GM12878 (cell line): ENCODE results near the gene SPAG17. TPM values are rescaled to one million over a fixed set of nuclear protein-coding genes. Genes with fewer than 3 reads are reported as not detected.

Experiments used
- ATAC-seq: fragments of 200-7000 bp; cut with Tn5 transposase; 3 replicates; pipeline ENCODE4 v1.9.1; 2020; ENCODE audit warnings: mild to moderate bottlenecking, moderate library complexity
- BruUV-seq: library from RNA; stranded (reverse); fragments of 400-500 nt; replicated peaks from 2 replicates; lab custom pipeline; 2021; lab: Mats Ljungman, UMichigan
- CTCF ChIA-PET: fragments of 300-600 bp; sonication (Branson Sonifier 250); formaldehyde crosslinking; extraction: SDS; loops from one replicate; lab custom pipeline; 2021; ENCODE audit warnings: inconsistent platforms; lab: Yijun Ruan, JAX
- POLR2A ChIA-PET: fragments of 350-600 bp; formaldehyde crosslinking; extraction: SDS; loops from one replicate; lab custom pipeline; 2021; ENCODE audit warnings: inconsistent platforms; lab: Charles Lee
- RAD21 ChIA-PET: fragments of 300-600 bp; sonication (Branson Sonifier 250); formaldehyde crosslinking; loops from one replicate; lab custom pipeline; 2023; ENCODE audit warnings: antibody characterized with exemption; ENCODE audit not compliant: unreplicated experiment; lab: Charles Lee
- SMC1A ChIA-PET: fragments of 300-600 bp; sonication (Branson Sonifier 250); formaldehyde crosslinking; loops from one replicate; lab custom pipeline; 2023; ENCODE audit not compliant: unreplicated experiment, uncharacterized antibody; lab: Charles Lee
- DNase-seq: peaks from one replicate; pipeline ENCODE4 v3.0.0-alpha.2; 2011; ENCODE audit warnings: low read depth, low spot score
- FAIRE-seq: peaks from 3 replicates; lab custom pipeline; 2011; peaks lifted over from hg19 to GRCh38; lab: Jason Lieb, UNC
- H2AFZ ChIP-seq: 2 replicates; pipeline ENCODE4 v1.6.0; 2011; ENCODE audit warnings: low read depth, low read length, control low read depth; ENCODE audit not compliant: control insufficient read depth
- H3K27ac ChIP-seq: 2 replicates; pipeline ENCODE4 v1.5.1; 2011; ENCODE audit warnings: control low read depth; ENCODE audit not compliant: control insufficient read depth, insufficient read depth
- H3K27me3 ChIP-seq, 2 experiments: replicated peaks in 1 of 2; 2 replicates each; pipeline versions ENCODE4 v1.6.0 to v1.6.1; 2011; ENCODE audit warnings: low read length in 1 of 2; ENCODE audit not compliant: control insufficient read depth in 2 of 2, insufficient read depth in 2 of 2
- H3K36me3 ChIP-seq, 2 experiments: 2 replicates each; pipeline ENCODE4 v1.5.1; 2011; ENCODE audit warnings: low read length in 1 of 2; ENCODE audit not compliant: control insufficient read depth in 2 of 2, insufficient read depth in 2 of 2
- H3K4me1 ChIP-seq: 2 replicates; pipeline ENCODE4 v1.6.1; 2011; ENCODE audit warnings: mild to moderate bottlenecking, low read length, moderate library complexity, mixed read lengths; ENCODE audit not compliant: control insufficient read depth, insufficient read depth
- H3K4me2 ChIP-seq: 2 replicates; pipeline ENCODE4 v1.6.0; 2011; ENCODE audit warnings: control low read depth; ENCODE audit not compliant: control insufficient read depth, insufficient read depth
- H3K4me3 ChIP-seq: fragments of 200-600 bp; sonication (generic); 2 replicates; pipeline ENCODE4 v1.5.1; 2016
- H3K79me2 ChIP-seq: 2 replicates; pipeline ENCODE4 v1.6.0; 2011; ENCODE audit warnings: low read length; ENCODE audit not compliant: control insufficient read depth, insufficient read depth
- H3K9ac ChIP-seq: 2 replicates; pipeline ENCODE4 v1.8.0; 2011; ENCODE audit warnings: low read length, control low read depth, mixed read lengths; ENCODE audit not compliant: control insufficient read depth, insufficient read depth
- H3K9me3 ChIP-seq: replicated peaks from 3 replicates; pipeline ENCODE4 v1.5.1; 2011; ENCODE audit warnings: mild to moderate bottlenecking, low read length; ENCODE audit not compliant: control insufficient read depth, insufficient read depth
- H4K20me1 ChIP-seq: 2 replicates; pipeline ENCODE4 v1.6.0; 2011; ENCODE audit not compliant: control insufficient read depth, insufficient read depth
- BMI1 ChIP-seq: fragments of 450-650 bp; IDR thresholded peaks from 2 replicates; pipeline ENCODE4 v1.6.1; 2016; ENCODE audit warnings: mild to moderate bottlenecking, moderate library complexity, borderline replicate concordance
- BRCA1 ChIP-seq: IDR thresholded peaks from 2 replicates; pipeline ENCODE4 v1.6.1; 2011; ENCODE audit warnings: low read depth, low read length, improper control_type of control experiment
- E2F8 ChIP-seq: fragments of 450-650 bp; IDR thresholded peaks from 2 replicates; pipeline ENCODE4 v1.6.1; 2018; ENCODE audit warnings: mild to moderate bottlenecking, low read depth, moderate library complexity; ENCODE audit not compliant: partially characterized antibody
- IKZF2 ChIP-seq, 2 experiments: fragments of 450-650 bp; IDR thresholded peaks; 2 replicates each; pipeline ENCODE4 v1.6.1; 2017; ENCODE audit warnings: mild to moderate bottlenecking in 2 of 2, moderate library complexity in 2 of 2
- JUNB ChIP-seq: IDR thresholded peaks from 2 replicates; pipeline ENCODE4 v1.6.1; 2016; ENCODE audit warnings: antibody characterized with exemption, mild to moderate bottlenecking
- MYC ChIP-seq: IDR thresholded peaks from 2 replicates; pipeline ENCODE4 v1.6.1; 2011; ENCODE audit warnings: mild to moderate bottlenecking, low read length, moderate library complexity, inconsistent platforms; ENCODE audit not compliant: insufficient read depth, insufficient replicate concordance, insufficient read length, severe bottlenecking
- PKNOX1 ChIP-seq: fragments of 450-650 bp; IDR thresholded peaks from 2 replicates; pipeline ENCODE4 v1.6.1; 2016; ENCODE audit warnings: mild to moderate bottlenecking
- POLR2A ChIP-seq: IDR thresholded peaks from 2 replicates; pipeline ENCODE4 v1.6.1; 2011; ENCODE audit warnings: low read depth, mild to moderate bottlenecking, low read length
- PRDM15 ChIP-seq: fragments of 450-650 bp; formaldehyde crosslinking; IDR thresholded peaks from 2 replicates; pipeline ENCODE4 v1.4.0; 2020; ENCODE audit warnings: mild to moderate bottlenecking, moderate library complexity
- RAD51 ChIP-seq: fragments of 450-650 bp; IDR thresholded peaks from 2 replicates; pipeline ENCODE4 v1.6.1; 2016; ENCODE audit warnings: moderate library complexity, mild to moderate bottlenecking, inconsistent platforms
- SMAD1 ChIP-seq: fragments of 450-650 bp; IDR thresholded peaks from 2 replicates; pipeline ENCODE4 v1.6.1; 2018; ENCODE audit warnings: mild to moderate bottlenecking, low read depth; ENCODE audit not compliant: partially characterized antibody
- SREBF1 ChIP-seq: IDR thresholded peaks from 2 replicates; pipeline ENCODE4 v1.6.1; 2012; ENCODE audit warnings: mild to moderate bottlenecking, low read length
- SUPT20H ChIP-seq: IDR thresholded peaks from 2 replicates; pipeline ENCODE4 v1.6.1; 2011; ENCODE audit warnings: low read depth, mild to moderate bottlenecking, low read length, moderate library complexity, borderline replicate concordance; ENCODE audit not compliant: control insufficient read depth
- TBL1XR1 ChIP-seq: IDR thresholded peaks from 2 replicates; pipeline ENCODE4 v1.6.1; 2012; ENCODE audit warnings: low read depth, low read length, improper control_type of control experiment
- TCF3 ChIP-seq: IDR thresholded peaks from 2 replicates; pipeline ENCODE4 v1.6.1; 2012; ENCODE audit warnings: low read depth, mild to moderate bottlenecking, low read length, borderline replicate concordance; ENCODE audit not compliant: insufficient read depth
- WRNIP1 ChIP-seq: IDR thresholded peaks from 2 replicates; pipeline ENCODE4 v1.6.1; 2011; ENCODE audit warnings: low read depth, low read length, improper control_type of control experiment, borderline replicate concordance
- ZNF384 ChIP-seq: IDR thresholded peaks from 2 replicates; pipeline ENCODE4 v1.6.1; 2012; ENCODE audit warnings: low read depth, mild to moderate bottlenecking, low read length, improper control_type of control experiment, borderline replicate concordance
- WGBS: methylation state at CpG from one replicate; pipeline ENCODE4 v1.1.6; 2016; ENCODE audit warnings: low lambda C conversion rate; ENCODE audit not compliant: insufficient replicate concordance, insufficient coverage; ENCODE audit errors: missing lambda C conversion rate; 5-methylcytosine and 5-hydroxymethylcytosine counted together
- in situ Hi-C: fragments of 300-500 bp; cut with MboI; formaldehyde crosslinking; loops from 9 replicates; pipeline ENCODE4 v1.14.3; 2018; ENCODE audit warnings: mixed read lengths
- intact Hi-C: fragments of 100-400 bp; cut with micrococcal nuclease; formaldehyde crosslinking; loops from one replicate; pipeline ENCODE4 v1.14.2; 2022; ENCODE audit not compliant: unreplicated experiment
- polyA plus RNA-seq, 11 experiments: library from polyadenylated mRNA; depleted of rRNA in 4 of 11; unstranded in 6 of 11; stranded (reverse) in 5 of 11; fragments of >200 nt; fragmentation: Nextera tagmentation in 4 of 11; fragmentation: Illumina TruSeq in 1 of 11; extraction: Ambion mirVana in 4 of 11; extraction: Trizol in 1 of 11; gene quantifications; 1 replicate in 1 of 11; 2 replicates in 10 of 11; pipeline versions ENCODE4 v1.2.1 to v1.2.3, GENCODE V29; 2011 to 2016; ENCODE audit warnings: inconsistent platforms in 2 of 11, missing spikeins in 2 of 11, low read depth in 1 of 11
- total RNA-seq, 4 experiments: library from RNA; depleted of rRNA in 3 of 4; stranded (reverse); fragments of >200 nt in 3 of 4; fragmentation: Illumina TruSeq in 1 of 4; extraction: Trizol in 1 of 4; gene quantifications; 2 replicates each; pipeline versions ENCODE4 v1.2.1 to v1.2.3, GENCODE V29; 2013 to 2021

The SPAG17 gene
- total and polyA plus RNA-seq, 10 of the 15 experiments (the other 5 are each of a cell fraction or from before 2014, with no cell fraction given): 0.02 to 0.16 (median 0.03) TPM; not detected in 7

GRCh38 chr1:118049981-118050380 is 135.0 kb downstream of the SPAG17 start:
- CTCF ChIA-PET: no interaction called here
- H3K9ac ChIP-seq: no peak overlapping the region
- H3K27ac ChIP-seq: no peak overlapping the region
- SMC1A ChIA-PET: no interaction called here
- no peak for FAIRE-seq
- WGBS: 46% methylated on average over 2 of the region's 2 CpGs
- TF ChIP-seq JUNB (no peak), E2F8 (no peak), MYC (no peak), TCF3 (no peak), TBL1XR1 (no peak), ZNF384 (no peak), SREBF1 (no peak), BMI1 (no peak), SUPT20H (no peak), IKZF2 (IDR thresholded peaks at IDR 0.05) (no peak), PRDM15 (no peak), RAD51 (no peak), PKNOX1 (no peak), BRCA1 (no peak), SMAD1 (no peak), WRNIP1 (no peak), POLR2A (no peak)
- H3K36me3 ChIP-seq: no peaks in the 10 kb centered on the region
- no peaks in the 10 kb centered on the region for H3K79me2 ChIP-seq
- H4K20me1 ChIP-seq: no peaks in the 10 kb centered on the region
- no peaks in the 10 kb centered on the region for H3K9me3 ChIP-seq
- no TSS peak for BruUV-seq
- POLR2A ChIA-PET: no interaction called here
- RAD21 ChIA-PET: no interaction called here
- H3K4me2 ChIP-seq: no peak overlapping the region
- no peaks in the 10 kb centered on the region for H3K27me3 ChIP-seq
- no peaks in the 10 kb centered on the region for H3K4me1 ChIP-seq
- no peak for DNase-seq
- H3K4me3 ChIP-seq: no peak overlapping the region
- intact Hi-C loops: no loop called here
- in situ Hi-C loops: no loop called here
- no peak overlapping the region for H2AFZ ChIP-seq
- no peak for ATAC-seq
